Large intestine (tissue), 3 donors: Measurements from ENCODE around the gene CMTM5. TPM values are rescaled to one million over a fixed set of nuclear protein-coding genes. Genes with fewer than 3 reads are reported as not detected.

Source experiments
- DNase-seq, 2 donors: peaks; one replicate each; pipeline versions ENCODE4 v3.0.0 to v3.0.0-alpha.2; 2013
- H3K27ac ChIP-seq: one replicate; pipeline ENCODE4 v1.5.1; 2013; ENCODE audit warnings: low read length
- H3K27me3 ChIP-seq: 2 replicates; pipeline ENCODE4 v1.6.1; 2013; ENCODE audit warnings: low read length; ENCODE audit not compliant: control insufficient read depth, insufficient read depth
- H3K36me3 ChIP-seq: 2 replicates; pipeline ENCODE4 v1.6.1; 2013; ENCODE audit warnings: low read length; ENCODE audit not compliant: control insufficient read depth, insufficient read depth
- H3K4me1 ChIP-seq: one replicate; pipeline ENCODE4 v1.6.1; 2013; ENCODE audit warnings: low read length; ENCODE audit not compliant: control insufficient read depth, insufficient read depth
- H3K4me3 ChIP-seq: one replicate; pipeline ENCODE4 v1.5.1; 2013; ENCODE audit warnings: low read length
- H3K9me3 ChIP-seq: one replicate; pipeline ENCODE4 v1.6.1; 2013; ENCODE audit warnings: mild to moderate bottlenecking, low read depth, low read length, moderate library complexity; ENCODE audit not compliant: control insufficient read depth
- WGBS: methylation state at CpG from one replicate; pipeline ENCODE4 v1.1.5; 2013; ENCODE audit warnings: low lambda C conversion rate; ENCODE audit not compliant: insufficient coverage; 5-methylcytosine and 5-hydroxymethylcytosine counted together
- polyA plus RNA-seq: library from polyadenylated mRNA; unstranded; fragments of 120-200 nt; gene quantifications from one replicate; pipeline ENCODE4 v1.2.1, GENCODE V29; 2013

The CMTM5 gene
- polyA plus RNA-seq, 1 donor: 3.4 TPM

- H3K9me3 ChIP-seq: no peaks in the 10 kb centered on the region
- peaks cover 11% of the 10 kb centered on the region for H3K4me1 ChIP-seq
- H3K27me3 ChIP-seq: peaks cover 3% of the 10 kb centered on the region
- no peak overlapping the region for H3K4me3 ChIP-seq
- no peaks in the 10 kb centered on the region for H3K36me3 ChIP-seq
- DNase-seq: peak; percentile 49 to 55
- no CpG with 5 or more reads among the region's 12 CpGs for WGBS
- H3K27ac ChIP-seq: no peak overlapping the region
Measured at GRCh38 chr14:23379366-23380196, 2.7 kb downstream of the CMTM5 start.

- H3K4me1 ChIP-seq: peaks cover 11% of the 10 kb centered on the region
- H3K9me3 ChIP-seq: no peaks in the 10 kb centered on the region
- no peaks in the 10 kb centered on the region for H3K36me3 ChIP-seq
- peaks cover 3% of the 10 kb centered on the region for H3K27me3 ChIP-seq
- WGBS: 0% methylated on average over 1 of the region's 16 CpGs
- DNase-seq: peak in 1 of 2 donors; percentile 53
- no peak overlapping the region for H3K27ac ChIP-seq
- no peak overlapping the region for H3K4me3 ChIP-seq
Measured at GRCh38 chr14:23380197-23380914, 3.5 kb downstream of the CMTM5 start.

GRCh38 chr14:23380976-23381375, 4.1 kb downstream of the CMTM5 start:
- H3K9me3 ChIP-seq: no peaks in the 10 kb centered on the region
- H3K4me1 ChIP-seq: peaks cover 11% of the 10 kb centered on the region
- no CpG with 5 or more reads among the region's 4 CpGs for WGBS
- H3K4me3 ChIP-seq: no peak overlapping the region
- H3K27ac ChIP-seq: no peak overlapping the region
- H3K27me3 ChIP-seq: peaks cover 3% of the 10 kb centered on the region
- no peak for DNase-seq
- no peaks in the 10 kb centered on the region for H3K36me3 ChIP-seq

- Histone ChIP-seq H3K27ac (no peak overlapping the region), H3K36me3 (no peaks in the 10 kb centered on the region), H3K4me1 (peaks cover 11% of the 10 kb centered on the region), H3K4me3 (no peak overlapping the region), H3K9me3 (no peaks in the 10 kb centered on the region), H3K27me3 (peaks cover under 1% of the 10 kb centered on the region)
- WGBS: no CpG with 5 or more reads among the region's 3 CpGs
- no peak for DNase-seq
Measured at GRCh38 chr14:23381871-23382270, 5.0 kb downstream of the CMTM5 start.

- H3K9me3 ChIP-seq: no peaks in the 10 kb centered on the region
Measured at GRCh38 chr14:23382276-23382675, 5.4 kb downstream of the CMTM5 start.

GRCh38 chr14:23382731-23383440, 6.0 kb downstream of the CMTM5 start:
- Histone ChIP-seq H3K36me3 (no peaks in the 10 kb centered on the region), H3K4me1 (peaks cover 11% of the 10 kb centered on the region), H3K4me3 (no peak overlapping the region), H3K27me3 (no peaks in the 10 kb centered on the region), H3K9me3 (no peaks in the 10 kb centered on the region), H3K27ac (no peak overlapping the region)
- DNase-seq: no peak
- WGBS: no CpG with 5 or more reads among the region's 10 CpGs

More at GRCh38 chr14:23382276-23382675, 5.4 kb downstream of the CMTM5 start:
- no peak for DNase-seq
- no peaks in the 10 kb centered on the region for H3K27me3 ChIP-seq
- H3K4me1 ChIP-seq: peaks cover 11% of the 10 kb centered on the region
- H3K4me3 ChIP-seq: no peak overlapping the region
- no CpG with 5 or more reads among the region's 6 CpGs for WGBS
- no peaks in the 10 kb centered on the region for H3K36me3 ChIP-seq
- no peak overlapping the region for H3K27ac ChIP-seq

- Histone ChIP-seq H3K4me1 (peaks cover 11% of the 10 kb centered on the region), H3K9me3 (no peaks in the 10 kb centered on the region), H3K36me3 (no peaks in the 10 kb centered on the region), H3K27me3 (no peaks in the 10 kb centered on the region), H3K27ac (no peak overlapping the region), H3K4me3 (no peak overlapping the region)
- WGBS: no CpG with 5 or more reads among the region's 29 CpGs
- no peak for DNase-seq
Measured at GRCh38 chr14:23384364-23385080, 7.7 kb downstream of the CMTM5 start.

GRCh38 chr14:23385244-23385641, 8.4 kb downstream of the CMTM5 start:
- no peaks in the 10 kb centered on the region for H3K36me3 ChIP-seq
- DNase-seq: no peak
- no peaks in the 10 kb centered on the region for H3K27me3 ChIP-seq
- H3K27ac ChIP-seq: no peak overlapping the region
- WGBS: 100% methylated on average over 1 of the region's 2 CpGs
- no peak overlapping the region for H3K4me3 ChIP-seq
- peaks cover 8% of the 10 kb centered on the region for H3K4me1 ChIP-seq
- no peaks in the 10 kb centered on the region for H3K9me3 ChIP-seq

GRCh38 chr14:23385642-23386265, 8.9 kb downstream of the CMTM5 start:
- Histone ChIP-seq H3K27me3 (no peaks in the 10 kb centered on the region), H3K4me1 (peaks cover 3% of the 10 kb centered on the region), H3K9me3 (no peaks in the 10 kb centered on the region), H3K36me3 (no peaks in the 10 kb centered on the region), H3K27ac (no peak overlapping the region), H3K4me3 (no peak overlapping the region)
- no CpG with 5 or more reads among the region's 18 CpGs for WGBS
- DNase-seq: no peak
